A673 (cell line): Measurements from ENCODE around the gene ADCY6. TPM values are rescaled to one million over a fixed set of nuclear protein-coding genes. Genes with fewer than 3 reads are reported as not detected.
"Not testable (repeated sequence)": the region's sequence is repeated elsewhere in the genome, so short reads cannot be mapped to it uniquely, and the experiment has no call there.

ENCODE experiments used
- BruUV-seq: library from RNA; stranded (reverse); fragments of 400-500 nt; replicated peaks from 2 replicates; lab custom pipeline; 2021; lab: Mats Ljungman, UMichigan
- CTCF ChIA-PET: fragments of 300-600 bp; sonication (Branson Sonifier 250); formaldehyde crosslinking; loops from one replicate; lab custom pipeline; 2022; ENCODE audit warnings: antibody characterized with exemption; lab: Charles Lee
- POLR2A ChIA-PET: fragments of 300-600 bp; sonication (Branson Sonifier 250); formaldehyde crosslinking; loops from one replicate; lab custom pipeline; 2022; ENCODE audit warnings: antibody characterized with exemption; ENCODE audit not compliant: low non-redundant PET; lab: Charles Lee
- DNase-seq: peaks from one replicate; pipeline ENCODE4 v3.0.0-alpha.2; 2015; ENCODE audit warnings: low spot score
- H3K27ac ChIP-seq: fragments of 200-600 bp; sonication (generic); 2 replicates; pipeline ENCODE4 v1.5.1; 2016; ENCODE audit warnings: mixed run types, low read depth, mild to moderate bottlenecking, mixed read lengths, antibody characterized with exemption, low read length; ENCODE audit not compliant: poor library complexity, severe bottlenecking
- H3K27me3 ChIP-seq: fragments of 200-600 bp; sonication (generic); replicated peaks from 2 replicates; pipeline ENCODE4 v1.6.1; 2017; ENCODE audit warnings: mixed run types, low read depth, mild to moderate bottlenecking, mixed read lengths, antibody characterized with exemption, low read length; ENCODE audit not compliant: insufficient read depth, poor library complexity
- H3K36me3 ChIP-seq: fragments of 200-600 bp; sonication (generic); 2 replicates; pipeline ENCODE4 v1.6.1; 2016; ENCODE audit warnings: mixed run types, mild to moderate bottlenecking, mixed read lengths, antibody characterized with exemption, low read length; ENCODE audit not compliant: insufficient read depth, poor library complexity, severe bottlenecking
- H3K4me1 ChIP-seq: fragments of 200-600 bp; sonication (generic); 2 replicates; pipeline ENCODE4 v1.6.1; 2017; ENCODE audit warnings: mixed run types, mild to moderate bottlenecking, mixed read lengths, antibody characterized with exemption, low read length; ENCODE audit not compliant: insufficient read depth, poor library complexity, severe bottlenecking
- H3K4me3 ChIP-seq: fragments of 200-600 bp; sonication (generic); 2 replicates; pipeline ENCODE4 v1.5.1; 2016; ENCODE audit warnings: low read depth, mixed run types, mild to moderate bottlenecking, mixed read lengths, low read length; ENCODE audit not compliant: poor library complexity, severe bottlenecking
- H3K9me3 ChIP-seq: fragments of 200-600 bp; sonication (generic); 2 replicates; pipeline ENCODE4 v1.6.1; 2016; ENCODE audit warnings: mixed run types, low read depth, mild to moderate bottlenecking, mixed read lengths, antibody characterized with exemption, low read length; ENCODE audit not compliant: poor library complexity, severe bottlenecking
- CTCF ChIP-seq: fragments of 300-800, 200-600 bp; sonication (generic); conservative IDR thresholded peaks from 2 replicates; pipeline ENCODE4 v1.5.1; 2017; ENCODE audit warnings: low read depth, mild to moderate bottlenecking, antibody characterized with exemption, low read length, moderate library complexity, mixed read lengths
- EZH2 ChIP-seq: fragments of 200-600 bp; sonication (generic); IDR thresholded peaks from 2 replicates; pipeline ENCODE4 v1.6.1; 2017; ENCODE audit warnings: borderline replicate concordance, low read depth, mild to moderate bottlenecking, mixed read lengths, antibody characterized with exemption, low read length; ENCODE audit not compliant: poor library complexity, severe bottlenecking
- intact Hi-C: fragments of 100-400 bp; cut with micrococcal nuclease; formaldehyde crosslinking; loops from one replicate; pipeline ENCODE4 v1.10.0; 2022; ENCODE audit not compliant: unreplicated experiment
- microRNA-seq: library from miRNA; unstranded; fragments of <30 nt; microRNA quantifications from one replicate; pipeline ENCODE4 v1.2.0, GENCODE V29; 2021
- total RNA-seq: library from RNA; stranded (reverse); gene quantifications from 2 replicates; pipeline ENCODE4 v1.2.3, GENCODE V29; 2021

Gene ADCY6
- total RNA-seq, 1 experiment from 2014 or later: 6.8 TPM

GRCh38 chr12:48719002-48719401 lies 69.9 kb downstream of the ADCY6 start:
- POLR2A ChIA-PET, H3K4me3 ChIP-seq, CTCF ChIA-PET: not testable (repeated sequence)

DNA sequence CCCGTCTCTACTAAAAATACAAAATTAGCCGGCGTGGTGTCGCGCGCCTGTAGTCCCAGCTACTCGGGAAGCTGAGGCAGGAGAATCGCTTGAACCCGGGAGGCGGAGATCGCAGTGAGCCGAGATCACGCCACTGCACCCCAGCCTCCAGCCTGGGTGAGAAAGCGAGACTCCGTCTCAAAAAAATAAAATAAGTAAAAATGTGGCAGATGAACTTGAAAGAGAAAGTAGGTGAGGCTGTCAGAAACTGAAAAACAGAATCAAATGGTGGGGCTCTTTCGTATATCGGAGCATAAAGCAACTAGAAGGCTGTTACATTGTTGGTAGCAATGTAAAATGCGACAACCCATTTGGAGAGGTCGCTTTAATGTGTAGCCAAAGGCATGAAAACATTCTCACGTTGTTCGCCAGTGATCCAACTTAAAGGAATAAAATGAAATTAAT lies 71.6 kb downstream of the ADCY6 start:
- CTCF ChIA-PET: no interaction called here
- Histone ChIP-seq H3K27ac (peak overlapping the region; percentile 93), H3K4me3 (peak overlapping the region; percentile 74), H3K27me3 (no peaks in the 10 kb centered on the region), H3K36me3 (peaks cover 19% of the 10 kb centered on the region), H3K9me3 (no peaks in the 10 kb centered on the region), H3K4me1 (peaks cover 15% of the 10 kb centered on the region)
- TF ChIP-seq EZH2: no peak
- TF ChIP-seq CTCF: no peak
- DNase-seq: peak; percentile 8
- POLR2A ChIA-PET: interaction anchor here (0.6 to 0.7 kb wide), 2 partner anchors 7 to 20 kb away, joined by 11 to 19 read pairs; no protein-coding TSS in a partner anchor
- TSS peak; percentile 95 for BruUV-seq
- intact Hi-C loops: no loop called here

More at GRCh38 chr12:48719002-48719401, 69.9 kb downstream of the ADCY6 start:
- peaks cover 15% of the 10 kb centered on the region for H3K4me1 ChIP-seq
- H3K27ac ChIP-seq, H3K27me3 ChIP-seq, DNase-seq, H3K36me3 ChIP-seq, BruUV-seq, H3K9me3 ChIP-seq, intact Hi-C loops: not testable (repeated sequence)

DNA sequence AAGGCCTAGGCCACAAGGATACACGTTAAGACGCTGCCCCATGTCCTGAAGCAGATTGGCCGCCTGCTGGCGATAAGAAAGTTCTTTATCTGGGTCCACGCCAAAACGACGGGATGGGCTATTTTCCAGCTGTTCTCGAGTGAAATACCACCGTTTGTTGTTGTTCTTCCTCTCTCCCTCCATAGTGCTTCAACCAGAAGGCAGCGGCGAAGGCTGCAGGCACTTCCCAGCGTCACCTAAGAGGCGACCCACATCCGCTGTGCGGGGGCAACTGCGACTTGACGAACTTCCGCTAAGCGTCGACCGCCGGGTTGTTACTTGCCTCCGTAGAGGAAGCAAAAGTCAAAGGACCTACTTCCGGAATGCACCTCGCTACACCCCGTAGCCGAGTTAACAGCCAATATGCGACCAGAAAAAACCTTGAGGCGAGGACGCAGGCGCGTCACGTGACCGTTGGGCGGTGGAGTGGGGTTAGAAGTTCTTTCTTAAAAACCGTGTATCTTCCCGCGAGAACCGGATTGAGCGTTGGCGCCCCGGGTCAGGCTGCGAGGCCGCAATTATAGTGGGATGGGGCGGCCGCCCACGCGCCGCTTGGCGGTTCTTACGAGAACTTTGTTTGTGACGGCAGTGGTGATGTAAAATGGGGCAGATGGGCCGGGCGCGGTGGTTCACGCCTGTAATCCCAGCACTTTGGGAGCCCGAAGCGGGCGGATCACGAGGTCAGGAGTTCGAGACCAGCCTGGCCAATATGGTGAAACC lies 72.2 kb downstream of the ADCY6 start, which contains the start of gene CCNT1:
CCNT1 (minus strand) TSS at position 215 of the 759 bp plus-strand sequence; CDS start at position 183, 32 bp downstream.
- ChIA-PET POLR2A (interaction anchor here (0.6 kb wide), 1 partner anchor 20 kb away, joined by 11 read pairs; no protein-coding TSS in a partner anchor), CTCF (no interaction called here)
- Histone ChIP-seq H3K27ac (peak within 1 kb of the TSS; percentile 93), H3K4me3 (peak within 1 kb of the TSS; percentile 74), H3K27me3 (no peaks in the 10 kb centered on the region), H3K36me3 (peaks cover 22% of the 10 kb centered on the region), H3K4me1 (peaks cover 15% of the 10 kb centered on the region), H3K9me3 (no peaks in the 10 kb centered on the region)
- intact Hi-C loops: no loop called here
- no peak for TF ChIP-seq CTCF
- TF ChIP-seq EZH2: no peak
- no TSS peak for BruUV-seq
- DNase-seq: peak; percentile 100

Small RNA genes within 50 kb of the gene (microRNA-seq; reads per million reads assigned to microRNA genes)
- gene MIR4701: not detected

Other genes with a start within 250 kb of the ADCY6 start
- not detected in 2 replicates for gene LALBA, start 219.0 kb downstream of the ADCY6 start, total RNA-seq
- 46.9 and 51.4 TPM in 2 replicates for gene KANSL2, start 106.9 kb downstream of the ADCY6 start, total RNA-seq
- gene CCNT1, start 72.4 kb downstream of the ADCY6 start, total RNA-seq: 51.0 and 51.8 TPM in 2 replicates
- gene CACNB3, start 29.4 kb upstream of the ADCY6 start, total RNA-seq: 23.8 and 32.4 TPM in 2 replicates
- gene DDX23, start 63.1 kb upstream of the ADCY6 start, total RNA-seq: 111 and 135 TPM in 2 replicates
- 2.0 and 2.7 TPM in 2 replicates for gene RND1, start 76.8 kb upstream of the ADCY6 start, total RNA-seq
- gene FKBP11, start 136.4 kb upstream of the ADCY6 start, total RNA-seq: 31.8 and 32.5 TPM in 2 replicates
- 183 and 196 TPM in 2 replicates for gene ARF3, start 168.4 kb upstream of the ADCY6 start, total RNA-seq
- gene WNT10B, start 182.6 kb upstream of the ADCY6 start, total RNA-seq: 0.17 and 0.50 TPM in 2 replicates
- gene WNT1, start 189.2 kb upstream of the ADCY6 start, total RNA-seq: not detected in 2 replicates
- 2.7 and 2.9 TPM in 2 replicates for gene DDN, start 210.3 kb upstream of the ADCY6 start, total RNA-seq
- 50.7 and 59.6 TPM in 2 replicates for gene PRKAG1, start 229.7 kb upstream of the ADCY6 start, total RNA-seq